Ishikawa (cell line): ENCODE results near the gene ALG11.

ENCODE experiments used
- CREB1 ChIP-seq: IDR thresholded peaks from 2 replicates; pipeline ENCODE4 v1.6.1; 2012; ENCODE audit warnings: low read depth
- EGR1 ChIP-seq: IDR thresholded peaks from 2 replicates; pipeline ENCODE4 v1.6.1; 2012
- EP300 ChIP-seq: IDR thresholded peaks from 2 replicates; pipeline ENCODE4 v1.6.1; 2012; ENCODE audit warnings: borderline replicate concordance
- FOXM1 ChIP-seq: IDR thresholded peaks from 2 replicates; pipeline ENCODE4 v1.6.1; 2012; ENCODE audit warnings: low read depth, borderline replicate concordance
- MAX ChIP-seq: IDR thresholded peaks from 2 replicates; pipeline ENCODE4 v1.6.1; 2012
- NFIC ChIP-seq: IDR thresholded peaks from 2 replicates; pipeline ENCODE4 v1.6.1; 2012
- RAD21 ChIP-seq: IDR thresholded peaks from 2 replicates; pipeline ENCODE4 v1.6.1; 2012; ENCODE audit warnings: low read depth
- REST ChIP-seq: IDR thresholded peaks from 2 replicates; pipeline ENCODE4 v1.6.1; 2012; ENCODE audit warnings: low read depth, mild to moderate bottlenecking
- TAF1 ChIP-seq: IDR thresholded peaks from 2 replicates; pipeline ENCODE4 v1.6.1; 2012; ENCODE audit warnings: low read depth, mild to moderate bottlenecking
- TCF12 ChIP-seq: IDR thresholded peaks from 2 replicates; pipeline ENCODE4 v1.6.1; 2012; ENCODE audit warnings: low read depth
- TEAD4 ChIP-seq: IDR thresholded peaks from 2 replicates; pipeline ENCODE4 v1.6.1; 2012
- YY1 ChIP-seq: IDR thresholded peaks from 2 replicates; pipeline ENCODE4 v1.6.1; 2012; ENCODE audit warnings: low read depth
- ZBTB7A ChIP-seq: IDR thresholded peaks from 2 replicates; pipeline ENCODE4 v1.6.1; 2012; ENCODE audit warnings: low read depth

- TF ChIP-seq TAF1: no peak
- no peak for TF ChIP-seq YY1
- TF ChIP-seq REST: no peak
- TF ChIP-seq RAD21: no peak; the same call in 1 of the 2 replicates
- TF ChIP-seq EP300: no peak
- no peak for TF ChIP-seq EGR1
- TF ChIP-seq TCF12: no peak
- TF ChIP-seq ZBTB7A: no peak
- TF ChIP-seq MAX: no peak
- TF ChIP-seq NFIC: no peak
- no peak for TF ChIP-seq TEAD4
- no peak for TF ChIP-seq CREB1
- TF ChIP-seq FOXM1: no peak
Measured at GRCh38 chr13:51971520-51972426, 40.4 kb upstream of the ALG11 start.
